DND-41 (cell line): ENCODE results near the gene MYNN.

Source experiments
- EZH2 ChIP-seq: IDR thresholded peaks from 3 replicates; pipeline ENCODE4 v1.6.1; 2012; ENCODE audit warnings: borderline replicate concordance, low read depth, mild to moderate bottlenecking, moderate library complexity, low read length, inconsistent platforms; ENCODE audit not compliant: severe bottlenecking
- TF ChIP-seq, protein P1 (sequence below): IDR thresholded peaks from 2 replicates; pipeline ENCODE4 v1.5.1; 2012; ENCODE audit warnings: borderline replicate concordance, low read length, moderate library complexity, mild to moderate bottlenecking; ENCODE audit not compliant: poor library complexity, severe bottlenecking; ENCODE audit errors: extremely low read depth

DNA sequence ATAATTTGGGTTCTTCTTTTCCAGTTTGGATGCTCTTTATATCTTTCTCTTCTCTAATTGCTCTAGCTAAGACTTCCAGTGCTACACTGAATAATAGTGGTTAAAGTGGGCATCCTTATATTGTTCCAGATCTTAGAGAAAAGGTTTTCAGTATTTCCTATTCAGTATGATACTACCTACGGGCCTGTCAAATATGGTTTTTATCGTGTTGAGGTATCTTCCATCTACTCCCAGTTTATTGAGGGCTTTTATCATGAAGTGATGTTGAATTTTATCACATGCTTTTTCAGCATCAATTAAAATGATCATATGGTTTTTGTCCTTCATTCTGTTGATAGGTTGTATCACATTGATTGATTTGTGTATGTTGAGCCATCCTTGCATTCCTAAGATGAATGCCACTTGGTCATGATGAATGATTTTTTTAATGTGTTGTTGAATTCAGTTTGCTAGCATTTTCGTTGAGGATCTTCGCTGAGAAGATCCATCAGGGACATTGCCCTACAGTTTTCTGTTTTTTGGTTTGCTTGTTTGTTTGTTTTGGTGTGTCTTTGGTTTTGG lies 42.5 kb downstream of the MYNN start:
- TF ChIP-seq, protein P1, sequence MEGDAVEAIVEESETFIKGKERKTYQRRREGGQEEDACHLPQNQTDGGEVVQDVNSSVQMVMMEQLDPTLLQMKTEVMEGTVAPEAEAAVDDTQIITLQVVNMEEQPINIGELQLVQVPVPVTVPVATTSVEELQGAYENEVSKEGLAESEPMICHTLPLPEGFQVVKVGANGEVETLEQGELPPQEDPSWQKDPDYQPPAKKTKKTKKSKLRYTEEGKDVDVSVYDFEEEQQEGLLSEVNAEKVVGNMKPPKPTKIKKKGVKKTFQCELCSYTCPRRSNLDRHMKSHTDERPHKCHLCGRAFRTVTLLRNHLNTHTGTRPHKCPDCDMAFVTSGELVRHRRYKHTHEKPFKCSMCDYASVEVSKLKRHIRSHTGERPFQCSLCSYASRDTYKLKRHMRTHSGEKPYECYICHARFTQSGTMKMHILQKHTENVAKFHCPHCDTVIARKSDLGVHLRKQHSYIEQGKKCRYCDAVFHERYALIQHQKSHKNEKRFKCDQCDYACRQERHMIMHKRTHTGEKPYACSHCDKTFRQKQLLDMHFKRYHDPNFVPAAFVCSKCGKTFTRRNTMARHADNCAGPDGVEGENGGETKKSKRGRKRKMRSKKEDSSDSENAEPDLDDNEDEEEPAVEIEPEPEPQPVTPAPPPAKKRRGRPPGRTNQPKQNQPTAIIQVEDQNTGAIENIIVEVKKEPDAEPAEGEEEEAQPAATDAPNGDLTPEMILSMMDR, result no peak
- TF ChIP-seq EZH2, result no peak
